Superior temporal gyrus (tissue), 1 donor: ENCODE data around the gene IFI27L1.

Experiments used
- DNase-seq: peaks from one replicate; pipeline ENCODE4 v3.0.0-alpha.2; 2016; ENCODE audit errors: extremely low spot score

Gene IFI27L1, protein sequence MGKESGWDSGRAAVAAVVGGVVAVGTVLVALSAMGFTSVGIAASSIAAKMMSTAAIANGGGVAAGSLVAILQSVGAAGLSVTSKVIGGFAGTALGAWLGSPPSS

GRCh38 chr14:94080621-94081385 lies at the start of gene IFI27L1, which contains the start of gene DDX24:
Gene IFI27L1 (plus strand): TSS chr14:94081310. CDS start chr14:94096938, 15,628 bp downstream.
Gene DDX24 (minus strand): TSS chr14:94081202. CDS start chr14:94079742, 1,460 bp downstream.
- peak; percentile 96 for DNase-seq

DNA sequence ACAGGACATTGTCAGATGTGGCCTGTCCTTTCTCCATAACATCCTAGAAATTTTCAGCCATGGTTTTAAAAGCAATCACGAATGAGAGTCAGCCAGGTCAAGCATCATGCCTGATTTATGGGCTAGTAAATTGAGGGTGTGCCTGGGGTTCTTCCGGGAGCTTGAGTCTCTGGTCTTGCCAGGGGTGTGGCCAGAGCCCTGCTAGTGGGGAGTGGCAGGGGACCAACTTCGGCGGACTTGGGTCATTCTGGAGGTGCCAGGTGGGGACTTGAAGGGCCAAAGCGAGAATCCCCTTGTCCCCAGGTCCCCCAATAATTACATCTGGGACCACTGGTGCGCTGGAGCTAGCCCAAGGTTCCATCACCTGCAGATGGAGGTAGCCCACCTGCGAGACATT lies 49.2 kb upstream of the IFI27L1 start:
- no peak for DNase-seq

GRCh38 chr14:94034886-94035285 lies 46.2 kb upstream of the IFI27L1 start:
- no peak for DNase-seq

GRCh38 chr14:94036313-94037167 lies 44.6 kb upstream of the IFI27L1 start:
- DNase-seq: peak; percentile 77

- no peak for DNase-seq
Observed at GRCh38 chr14:94037954-94038353, 43.2 kb upstream of the IFI27L1 start.

DNA sequence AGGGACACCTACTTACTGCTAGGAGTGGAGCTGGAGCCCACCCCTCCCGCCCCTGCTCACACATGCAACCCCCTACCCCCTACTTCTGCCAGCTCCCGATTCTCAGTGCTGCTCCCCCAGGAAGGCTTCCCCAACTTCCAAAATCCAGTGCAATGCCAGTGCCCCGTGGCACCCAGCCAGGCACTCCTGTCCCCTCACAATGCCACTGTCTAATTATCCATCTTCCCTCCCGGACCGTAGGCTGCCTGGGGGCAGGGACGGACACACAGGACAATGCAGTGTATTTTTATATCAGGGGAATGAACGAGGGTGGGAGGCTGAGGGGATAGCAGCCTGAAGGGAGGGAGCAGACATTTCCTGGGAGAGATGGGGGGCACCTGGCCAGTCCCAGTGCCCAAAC lies 42.6 kb upstream of the IFI27L1 start:
- DNase-seq: no peak

- DNase-seq: no peak
Observed at GRCh38 chr14:94038921-94039629, 42.0 kb upstream of the IFI27L1 start.

DNA sequence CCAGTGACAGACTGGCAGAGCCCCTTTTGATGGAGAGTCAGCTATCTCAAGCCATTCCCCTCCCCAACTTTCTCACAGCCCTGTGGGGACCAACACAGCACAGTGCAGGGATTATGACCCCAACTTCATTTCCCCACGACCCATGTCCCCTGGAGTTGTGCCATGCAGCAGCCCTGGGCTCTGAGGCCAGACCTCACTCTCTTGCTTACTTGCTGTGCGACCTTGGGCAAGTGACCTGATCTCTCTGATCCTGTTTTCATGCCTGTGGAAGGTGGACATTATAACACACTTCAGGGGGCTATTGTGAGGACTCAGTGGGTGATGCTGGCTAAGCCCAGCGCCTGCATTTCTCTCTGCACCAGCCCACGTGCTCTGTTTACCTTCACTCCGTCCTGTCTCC lies 40.9 kb upstream of the IFI27L1 start:
- no peak for DNase-seq

DNA sequence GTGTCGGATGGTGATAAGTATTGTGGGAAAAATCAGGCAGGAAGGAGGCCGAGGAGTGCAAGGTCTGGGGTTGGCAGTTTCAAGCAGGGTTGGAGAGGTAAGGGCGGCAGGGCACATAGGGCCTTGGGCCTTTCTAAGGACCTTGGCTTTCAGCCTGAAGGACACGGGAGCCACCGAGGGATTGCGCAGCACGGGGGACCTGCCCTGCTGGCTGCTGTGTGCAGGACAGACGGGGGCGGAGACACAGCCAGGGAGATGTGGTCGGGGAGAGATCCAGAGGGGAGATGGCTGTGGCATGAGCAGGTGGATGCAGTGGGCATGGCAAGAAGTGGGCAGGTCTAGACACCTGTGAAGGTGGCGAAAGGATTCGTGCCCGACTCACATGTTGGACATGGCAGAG lies 40.3 kb upstream of the IFI27L1 start:
- no peak for DNase-seq

GRCh38 chr14:94041551-94042346 lies 39.4 kb upstream of the IFI27L1 start:
- no peak for DNase-seq

- no peak for DNase-seq
Observed at GRCh38 chr14:94042433-94043091, 38.5 kb upstream of the IFI27L1 start.

- no peak for DNase-seq
Observed at GRCh38 chr14:94043111-94043755, 37.9 kb upstream of the IFI27L1 start.

DNA sequence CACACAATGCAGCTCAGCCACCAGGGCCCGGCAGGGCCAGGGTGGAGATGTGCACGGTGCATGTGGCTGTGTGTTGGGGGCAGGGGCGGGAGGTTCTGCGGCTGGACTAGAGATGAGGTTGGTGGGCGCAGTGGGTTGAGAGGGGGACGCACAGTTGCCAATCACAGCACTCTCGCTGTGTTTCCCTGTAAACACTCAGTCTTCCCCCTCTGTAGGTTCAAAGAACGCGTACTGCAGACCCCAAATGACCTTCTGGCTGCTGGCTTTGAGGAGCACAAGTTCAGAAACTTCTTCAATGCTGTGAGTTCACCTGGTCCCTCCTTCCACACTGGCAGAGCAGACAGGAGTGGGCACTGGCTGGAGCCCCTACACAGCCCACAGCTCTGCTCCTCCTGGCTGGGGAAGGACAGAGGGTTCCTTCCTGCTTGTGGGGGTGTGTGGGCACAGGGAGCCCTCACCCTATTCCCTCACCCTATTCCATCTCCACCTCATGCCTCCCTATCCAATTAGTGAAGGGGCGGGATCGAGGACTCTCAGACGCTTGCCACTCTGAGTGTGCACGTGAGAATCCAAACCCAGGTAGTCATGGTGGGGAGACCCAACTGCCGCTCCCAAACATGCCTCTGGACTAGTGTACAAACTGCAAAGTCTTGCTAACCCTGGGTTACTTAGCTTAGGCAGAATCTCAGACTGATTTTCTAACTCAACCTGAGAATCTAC lies 37.2 kb upstream of the IFI27L1 start:
- no peak for DNase-seq

DNA sequence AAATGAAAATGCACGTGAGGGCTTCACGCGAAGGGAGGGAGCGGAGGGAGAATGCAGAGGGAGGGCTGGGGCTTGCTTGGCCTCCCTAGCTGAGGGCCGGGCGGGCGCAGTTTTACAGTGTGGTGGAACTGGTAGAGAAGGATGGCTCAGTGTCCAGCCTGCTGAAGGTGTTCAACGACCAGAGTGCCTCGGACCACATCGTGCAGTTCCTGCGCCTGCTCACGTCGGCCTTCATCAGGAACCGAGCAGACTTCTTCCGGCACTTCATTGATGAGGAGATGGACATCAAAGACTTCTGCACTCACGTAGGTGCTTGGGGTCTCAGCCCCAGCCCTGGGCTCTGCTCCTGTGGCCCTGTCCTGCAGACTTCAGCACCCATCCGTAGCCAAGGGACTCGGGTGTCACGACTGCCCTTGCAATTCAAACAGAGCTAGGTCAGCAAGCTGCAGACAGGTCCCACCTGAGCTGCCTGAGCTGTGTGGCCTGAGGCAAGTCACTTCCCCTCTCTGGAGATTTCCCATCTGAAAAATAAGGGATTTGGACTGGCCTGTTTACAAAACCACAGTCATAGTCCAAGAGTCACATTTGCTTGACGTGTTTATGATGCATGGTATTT lies 36.5 kb upstream of the IFI27L1 start:
- no peak for DNase-seq

DNA sequence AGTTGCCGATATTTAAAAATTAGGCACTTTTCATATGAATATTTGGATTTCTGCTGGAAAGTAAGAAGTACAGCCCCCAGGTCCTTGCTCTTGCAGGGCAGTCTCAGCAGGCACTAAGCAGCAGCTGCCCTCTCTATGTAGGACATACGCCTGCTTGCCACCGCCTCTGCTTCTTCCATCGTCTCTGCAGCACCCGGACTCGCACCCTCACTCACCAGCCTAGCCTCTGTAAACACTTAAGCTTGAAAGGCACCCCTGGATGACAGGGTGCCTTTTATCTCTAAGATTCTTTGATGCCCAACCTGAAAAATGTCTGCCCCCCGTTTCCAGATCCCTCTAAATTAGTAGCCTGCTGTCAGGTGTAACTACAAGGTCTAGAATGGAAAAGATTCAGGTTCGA lies 36.0 kb upstream of the IFI27L1 start:
- DNase-seq: no peak

GRCh38 chr14:94045563-94046345 lies 35.4 kb upstream of the IFI27L1 start:
- no peak for DNase-seq

DNA sequence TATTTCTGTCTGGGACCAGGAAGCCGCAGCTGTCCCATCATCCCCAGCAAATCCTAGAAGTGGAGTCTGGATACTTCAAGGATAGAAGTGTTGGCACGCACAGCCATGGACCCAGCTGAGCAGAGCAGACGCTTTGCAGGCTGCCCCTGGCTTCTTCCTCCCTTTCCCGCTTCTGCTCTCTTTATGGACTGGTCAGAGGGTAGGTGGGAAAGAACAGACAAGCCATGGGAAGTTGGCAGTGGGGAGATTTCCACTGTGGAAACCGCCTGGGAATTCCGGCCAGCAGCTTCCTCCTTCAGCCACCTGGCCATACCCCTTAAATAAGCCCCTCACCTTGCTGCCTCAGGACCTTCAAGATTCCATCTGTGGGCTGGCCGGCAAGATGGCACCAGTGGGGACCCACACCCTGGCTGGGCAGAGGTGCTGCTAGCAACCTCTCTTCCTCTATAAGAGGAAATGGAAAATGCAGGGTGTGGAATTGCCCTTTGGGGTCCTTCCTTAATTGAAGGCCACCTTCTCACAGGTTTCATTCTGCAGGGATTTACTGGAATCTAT lies 34.3 kb upstream of the IFI27L1 start:
- DNase-seq: no peak

- no peak for DNase-seq
Observed at GRCh38 chr14:94047581-94047980, 33.5 kb upstream of the IFI27L1 start.
